Nephron (organoid): ENCODE data around the gene GPR137B.

Experiments
- H3K27ac Mint-ChIP-seq, 3 experiments: 2 replicates each; pipeline ENCODE4 v1.8.0; 2020; ENCODE audit warnings: mixed read lengths in 3 of 3, mild to moderate bottlenecking in 2 of 3, moderate library complexity in 1 of 3
- H3K27me3 Mint-ChIP-seq: 2 replicates; pipeline ENCODE4 v1.8.0; 2021; ENCODE audit warnings: low read depth, mild to moderate bottlenecking, moderate library complexity, mixed read lengths
- H3K36me3 Mint-ChIP-seq: 2 replicates; pipeline ENCODE4 v1.8.0; 2020; ENCODE audit warnings: low read depth, mixed read lengths
- H3K4me1 Mint-ChIP-seq: 2 replicates; pipeline ENCODE4 v1.8.0; 2020; ENCODE audit warnings: mixed read lengths
- H3K4me3 Mint-ChIP-seq, 3 experiments: 2 replicates each; pipeline ENCODE4 v1.8.0; 2020; ENCODE audit warnings: mild to moderate bottlenecking in 3 of 3, mixed read lengths in 3 of 3, moderate library complexity in 2 of 3
- H3K9me3 Mint-ChIP-seq: 2 replicates; pipeline ENCODE4 v1.8.0; 2020; ENCODE audit warnings: mixed read lengths
- TF ChIP-seq, protein P1 (sequence below), 3 experiments: fragments of 200-600 bp; sonication (generic); IDR thresholded peaks; one replicate each; pipeline ENCODE4 v1.5.0; 2021; ENCODE audit warnings: antibody characterized with exemption in 3 of 3; ENCODE audit not compliant: unreplicated experiment in 3 of 3

The GPR137B gene

DNA sequence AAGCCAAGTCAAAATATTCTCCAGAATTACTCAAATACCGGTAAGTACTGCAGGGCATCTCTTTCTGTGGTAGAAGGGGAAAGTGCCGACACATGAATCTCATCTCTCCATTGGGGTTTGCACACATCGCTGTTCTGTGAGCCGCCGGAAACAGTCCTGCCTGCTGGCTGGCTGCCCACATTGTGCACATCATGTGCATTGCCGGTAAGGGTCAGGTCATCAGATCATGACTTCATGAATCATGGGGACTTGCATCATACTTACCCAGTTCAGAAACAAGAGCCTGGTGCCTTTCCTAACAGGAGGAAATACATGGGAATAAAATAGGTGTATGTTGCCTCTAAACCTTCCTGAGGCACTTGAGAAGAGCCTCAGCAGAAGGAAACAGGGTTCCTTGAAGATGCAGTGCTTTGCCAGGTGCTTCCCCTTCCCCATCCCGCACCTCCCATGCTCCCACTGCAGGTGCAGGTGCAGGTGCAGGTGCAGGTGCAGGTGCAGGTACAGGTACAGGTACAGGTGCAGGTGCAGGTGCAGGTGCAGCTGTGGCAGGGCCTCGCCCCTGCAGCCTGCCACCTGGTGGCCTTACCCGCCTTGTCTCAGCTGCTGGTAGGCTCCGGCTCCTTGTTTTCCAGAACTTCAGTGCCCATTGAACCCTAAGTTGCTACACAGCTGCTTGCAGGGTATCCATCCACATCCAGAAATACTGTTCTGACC, 26.5 kb downstream of the GPR137B start:
- Mint-ChIP-seq H3K36me3 (peaks cover 33% of the 10 kb centered on the region), H3K27ac (no peak overlapping the region), H3K9me3 (peaks cover 6% of the 10 kb centered on the region), H3K27me3 (no peaks in the 10 kb centered on the region), H3K4me3 (no peak overlapping the region), H3K4me1 (peaks cover 5% of the 10 kb centered on the region)
- TF ChIP-seq, protein P1, sequence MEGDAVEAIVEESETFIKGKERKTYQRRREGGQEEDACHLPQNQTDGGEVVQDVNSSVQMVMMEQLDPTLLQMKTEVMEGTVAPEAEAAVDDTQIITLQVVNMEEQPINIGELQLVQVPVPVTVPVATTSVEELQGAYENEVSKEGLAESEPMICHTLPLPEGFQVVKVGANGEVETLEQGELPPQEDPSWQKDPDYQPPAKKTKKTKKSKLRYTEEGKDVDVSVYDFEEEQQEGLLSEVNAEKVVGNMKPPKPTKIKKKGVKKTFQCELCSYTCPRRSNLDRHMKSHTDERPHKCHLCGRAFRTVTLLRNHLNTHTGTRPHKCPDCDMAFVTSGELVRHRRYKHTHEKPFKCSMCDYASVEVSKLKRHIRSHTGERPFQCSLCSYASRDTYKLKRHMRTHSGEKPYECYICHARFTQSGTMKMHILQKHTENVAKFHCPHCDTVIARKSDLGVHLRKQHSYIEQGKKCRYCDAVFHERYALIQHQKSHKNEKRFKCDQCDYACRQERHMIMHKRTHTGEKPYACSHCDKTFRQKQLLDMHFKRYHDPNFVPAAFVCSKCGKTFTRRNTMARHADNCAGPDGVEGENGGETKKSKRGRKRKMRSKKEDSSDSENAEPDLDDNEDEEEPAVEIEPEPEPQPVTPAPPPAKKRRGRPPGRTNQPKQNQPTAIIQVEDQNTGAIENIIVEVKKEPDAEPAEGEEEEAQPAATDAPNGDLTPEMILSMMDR (IDR thresholded peaks at IDR 0.05; ENCODE audit: unreplicated experiment in 3 of 3): no peak

DNA sequence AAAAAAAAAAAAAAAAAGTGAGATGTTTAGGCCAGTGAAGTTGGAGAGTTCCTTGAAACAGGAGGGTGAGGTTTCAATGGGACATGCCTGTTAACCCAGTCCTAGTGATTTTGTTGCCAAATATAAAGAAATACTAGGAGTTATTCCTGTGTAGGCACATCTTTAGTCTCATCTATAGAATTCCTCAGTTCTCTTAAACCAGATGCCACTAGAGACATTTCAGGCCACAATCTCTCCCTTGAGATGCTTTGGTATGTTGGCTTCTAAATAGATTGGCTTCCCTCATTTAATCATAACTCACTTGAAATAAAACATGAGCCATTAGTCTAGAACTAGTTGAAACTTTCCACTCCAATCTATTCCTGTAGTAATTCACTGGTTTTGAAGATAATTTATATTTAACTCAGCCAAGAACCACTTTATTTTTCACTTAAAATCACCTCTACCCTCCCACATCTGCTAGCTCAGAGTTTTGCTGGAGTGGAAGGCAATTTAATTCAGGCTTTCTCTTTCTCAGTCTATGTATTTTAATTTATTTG, 29.8 kb downstream of the GPR137B start:
- Mint-ChIP-seq H3K9me3 (no peaks in the 10 kb centered on the region), H3K27me3 (peaks cover 4% of the 10 kb centered on the region), H3K4me1 (peaks cover 17% of the 10 kb centered on the region), H3K27ac (peak overlapping the region in 1 of 3 experiments; percentile 54), H3K36me3 (peaks cover 18% of the 10 kb centered on the region), H3K4me3 (no peak overlapping the region)
- TF ChIP-seq, protein P1 (IDR thresholded peaks at IDR 0.05; ENCODE audit: unreplicated experiment in 3 of 3): no peak

DNA sequence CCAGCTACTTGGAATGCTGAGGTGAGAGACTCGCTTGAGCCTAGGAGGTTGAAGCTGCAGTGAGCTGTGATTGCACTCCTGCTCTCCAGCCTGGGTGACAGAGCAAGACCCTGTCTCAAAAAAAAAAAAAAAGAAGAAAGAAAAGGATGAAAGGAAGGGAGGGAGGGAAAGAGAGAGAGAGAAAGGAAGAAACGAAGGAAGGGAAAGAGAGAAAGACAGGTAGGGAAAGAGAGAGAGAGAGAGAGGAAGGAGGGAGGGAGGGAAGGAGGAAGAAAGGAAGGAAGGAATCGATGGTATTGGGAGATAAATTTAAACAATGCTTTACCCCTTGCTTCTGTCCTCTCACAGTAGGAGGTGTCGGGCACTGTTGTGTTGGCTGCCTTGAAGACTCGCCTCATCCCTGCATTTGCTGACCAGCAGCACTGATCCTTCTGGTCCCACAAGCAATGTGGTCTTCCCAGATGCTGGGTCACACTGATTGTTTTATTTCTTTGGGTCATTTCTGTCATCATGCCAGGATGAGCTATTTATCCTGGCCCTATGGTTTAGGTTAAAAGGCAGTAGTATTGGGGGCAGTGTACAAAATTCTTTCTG, 30.9 kb downstream of the GPR137B start:
- Mint-ChIP-seq H3K4me1 (peaks cover 17% of the 10 kb centered on the region), H3K4me3 (no peak overlapping the region), H3K27me3 (peaks cover 4% of the 10 kb centered on the region), H3K27ac (no peak overlapping the region), H3K36me3 (peaks cover 12% of the 10 kb centered on the region), H3K9me3 (no peaks in the 10 kb centered on the region)
- TF ChIP-seq, protein P1 (IDR thresholded peaks at IDR 0.05; ENCODE audit: unreplicated experiment in 3 of 3): no peak

DNA sequence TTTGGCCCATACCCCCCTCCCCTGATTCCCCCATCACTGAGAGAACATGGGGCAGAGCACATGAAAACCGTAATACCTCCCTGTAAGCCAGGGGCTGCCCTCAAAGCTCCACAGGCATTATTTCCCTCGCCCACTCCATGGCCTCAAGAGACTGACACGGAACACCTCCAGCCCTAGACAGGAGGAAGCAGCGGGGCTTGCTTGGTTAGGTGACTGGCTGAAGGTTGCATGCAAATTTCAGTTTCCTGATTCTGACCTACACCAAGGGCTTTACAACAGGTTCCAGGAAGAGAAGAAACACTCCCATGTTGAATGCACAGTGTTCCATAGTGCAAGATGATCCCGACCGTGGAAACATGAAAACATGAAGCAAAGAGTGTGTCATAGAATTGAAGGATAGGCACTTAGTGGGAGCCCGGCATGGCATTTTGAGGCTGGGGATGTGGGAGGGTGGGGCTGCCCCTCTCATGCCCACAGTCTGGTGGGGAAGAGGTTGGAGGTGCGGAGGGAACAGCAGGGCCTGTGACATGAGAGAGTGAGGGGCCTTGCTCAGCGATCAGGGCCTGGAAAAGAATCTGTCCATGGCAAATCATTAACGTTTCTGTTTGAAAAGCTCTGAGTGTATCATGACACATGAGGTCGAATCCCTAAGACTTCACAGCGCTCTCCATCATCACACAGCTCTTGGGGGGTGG, 33.5 kb downstream of the GPR137B start:
- H3K27ac Mint-ChIP-seq: peak overlapping the region; percentile 40 to 93 (median 78)
- H3K4me3 Mint-ChIP-seq: no peak overlapping the region
- peaks cover 17% of the 10 kb centered on the region for H3K4me1 Mint-ChIP-seq
- no peaks in the 10 kb centered on the region for H3K9me3 Mint-ChIP-seq
- peaks cover 14% of the 10 kb centered on the region for H3K36me3 Mint-ChIP-seq
- TF ChIP-seq, protein P1 (IDR thresholded peaks at IDR 0.05; ENCODE audit: unreplicated experiment in 3 of 3): no peak
- H3K27me3 Mint-ChIP-seq: peaks cover 4% of the 10 kb centered on the region

DNA sequence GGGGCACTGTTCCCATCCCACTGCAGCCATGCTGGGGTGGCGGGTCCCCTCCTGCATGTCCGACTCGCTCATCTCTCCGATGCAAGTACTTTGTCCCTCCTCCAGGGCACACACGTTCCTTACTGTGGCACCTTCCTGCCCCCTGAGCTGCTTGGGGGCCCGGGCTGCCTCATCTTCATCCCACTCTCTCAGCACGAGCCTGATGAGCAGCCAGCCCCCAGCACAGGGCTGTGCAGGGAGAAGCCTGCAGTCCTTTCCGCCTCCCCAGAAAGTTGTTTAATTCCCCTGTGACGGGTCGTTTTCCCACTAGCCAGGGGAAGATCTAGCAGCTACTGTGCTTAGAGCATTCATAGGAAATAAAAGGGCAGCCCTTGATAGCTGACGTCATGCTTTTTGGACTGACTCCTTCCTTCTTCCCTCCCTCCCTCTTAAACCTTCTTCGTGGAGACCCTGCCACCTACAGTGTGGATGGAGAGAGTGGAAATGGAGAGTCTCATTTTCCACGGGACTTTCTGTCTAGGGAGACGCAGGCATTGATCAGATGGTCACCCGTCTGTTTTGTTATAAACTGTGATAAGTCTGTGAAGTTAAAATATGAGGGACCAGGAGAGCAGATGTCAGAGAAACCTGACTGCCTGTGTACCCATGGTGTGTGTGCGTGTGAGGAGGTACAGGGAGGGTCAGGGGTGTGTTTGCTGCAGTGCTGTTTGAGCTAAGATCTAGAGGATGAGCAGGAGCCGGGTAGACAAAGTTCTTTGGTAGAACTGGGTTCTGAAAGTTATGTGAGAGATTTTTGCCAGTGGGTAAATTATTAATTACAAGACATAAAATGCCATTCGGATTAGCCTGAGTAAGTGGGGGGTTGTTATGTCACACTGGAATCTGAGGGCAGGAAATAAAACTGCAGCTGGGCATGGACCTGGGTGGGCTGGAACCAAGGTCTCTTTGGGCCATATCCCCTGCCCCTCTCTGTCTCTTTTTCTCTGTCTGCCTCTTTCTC, 34.3 kb downstream of the GPR137B start:
- peaks cover 4% of the 10 kb centered on the region for H3K27me3 Mint-ChIP-seq
- peak overlapping the region; percentile 40 to 93 (median 74) for H3K27ac Mint-ChIP-seq
- no peak overlapping the region for H3K4me3 Mint-ChIP-seq
- H3K9me3 Mint-ChIP-seq: no peaks in the 10 kb centered on the region
- TF ChIP-seq, protein P1 (IDR thresholded peaks at IDR 0.05; ENCODE audit: unreplicated experiment in 3 of 3): no peak
- H3K4me1 Mint-ChIP-seq: peaks cover 17% of the 10 kb centered on the region
- H3K36me3 Mint-ChIP-seq: peaks cover 18% of the 10 kb centered on the region
